IgD-negative memory B cell (primary cell): ENCODE results near the gene TMEM254. TPM values are rescaled to one million over a fixed set of nuclear protein-coding genes. Genes with fewer than 3 reads are reported as not detected.
"Not testable (repeated sequence)": the region's sequence is repeated elsewhere in the genome, so short reads cannot be mapped to it uniquely, and the experiment has no call there.

Source experiments
- H3K27ac Mint-ChIP-seq, 3 donors: one replicate each; pipeline ENCODE4 v1.8.0; 2020 to 2022; ENCODE audit warnings: mild to moderate bottlenecking in 3 of 3, mixed read lengths in 3 of 3, moderate library complexity in 1 of 3
- H3K27me3 Mint-ChIP-seq: one replicate; pipeline ENCODE4 v1.8.0; 2021; ENCODE audit warnings: mixed read lengths
- H3K36me3 Mint-ChIP-seq: one replicate; pipeline ENCODE4 v1.8.0; 2020; ENCODE audit warnings: mild to moderate bottlenecking, mixed read lengths
- H3K4me1 Mint-ChIP-seq, 3 donors: one replicate each; pipeline ENCODE4 v1.8.0; 2020 to 2022; ENCODE audit warnings: mixed read lengths in 3 of 3, mild to moderate bottlenecking in 1 of 3
- H3K4me3 Mint-ChIP-seq, 4 donors: one replicate each; pipeline ENCODE4 v1.8.0; 2020 to 2022; ENCODE audit warnings: mild to moderate bottlenecking in 4 of 4, mixed read lengths in 4 of 4, moderate library complexity in 3 of 4
- H3K9me3 Mint-ChIP-seq, 3 donors: one replicate each; pipeline ENCODE4 v1.8.0; 2020 to 2021; ENCODE audit warnings: mixed read lengths in 3 of 3, mild to moderate bottlenecking in 1 of 3
- polyA plus RNA-seq: library from polyadenylated mRNA; unstranded; fragments of 300-500 nt; fragmentation: Illumina TruSeq; gene quantifications from one replicate; pipeline ENCODE4 v1.2.3, GENCODE V29; 2021

Gene TMEM254
- polyA plus RNA-seq, result 29.4 TPM

- Mint-ChIP-seq H3K4me3 (peak within 1 kb of the TSS; percentile 86 to 98 (median 97)), H3K36me3 (peaks cover 3% of the 10 kb centered on the region), H3K4me1 (peaks cover 9 to 14% (median 14%) of the 10 kb centered on the region in 3 donors), H3K27me3 (peaks cover 2% of the 10 kb centered on the region), H3K27ac (peak within 1 kb of the TSS; percentile 33 to 97 (median 96)), H3K9me3 (no peaks in the 10 kb centered on the region)
These were observed at the start of gene TMEM254 for GRCh38 chr10:80078448-80079311. Gene TMEM254 (plus strand): TSS chr10:80078665. CDS start chr10:80078700, 35 bp downstream.

GRCh38 chr10:80029205-80029604 lies 49.3 kb upstream of the TMEM254 start:
- H3K4me1 Mint-ChIP-seq, H3K4me3 Mint-ChIP-seq: not testable (repeated sequence)

GRCh38 chr10:80029865-80030264 lies 48.6 kb upstream of the TMEM254 start:
- not testable (repeated sequence) for H3K27me3 Mint-ChIP-seq, H3K9me3 Mint-ChIP-seq, H3K4me1 Mint-ChIP-seq, H3K4me3 Mint-ChIP-seq, H3K27ac Mint-ChIP-seq, H3K36me3 Mint-ChIP-seq

More at GRCh38 chr10:80029205-80029604, 49.3 kb upstream of the TMEM254 start:
- H3K27ac Mint-ChIP-seq, H3K27me3 Mint-ChIP-seq, H3K9me3 Mint-ChIP-seq, H3K36me3 Mint-ChIP-seq: not testable (repeated sequence)

- no peaks in the 10 kb centered on the region for H3K9me3 Mint-ChIP-seq
- H3K27me3 Mint-ChIP-seq, result no peaks in the 10 kb centered on the region
- H3K4me3 Mint-ChIP-seq, result no peak overlapping the region
- H3K36me3 Mint-ChIP-seq, result peaks cover 2% of the 10 kb centered on the region
- H3K4me1 Mint-ChIP-seq, result peaks cover 0 to 4% (median 1%) of the 10 kb centered on the region in 3 donors
- no peak overlapping the region for H3K27ac Mint-ChIP-seq
These were observed 46.0 kb upstream of the TMEM254 start for GRCh38 chr10:80032503-80032902.

- H3K36me3 Mint-ChIP-seq, H3K27ac Mint-ChIP-seq: not testable (repeated sequence)
These were observed 43.7 kb upstream of the TMEM254 start for GRCh38 chr10:80034766-80035165.

GRCh38 chr10:80035430-80035829 lies 43.0 kb upstream of the TMEM254 start:
- not testable (repeated sequence) for H3K27me3 Mint-ChIP-seq, H3K36me3 Mint-ChIP-seq, H3K27ac Mint-ChIP-seq, H3K9me3 Mint-ChIP-seq, H3K4me1 Mint-ChIP-seq, H3K4me3 Mint-ChIP-seq

More at GRCh38 chr10:80034766-80035165, 43.7 kb upstream of the TMEM254 start:
- not testable (repeated sequence) for H3K9me3 Mint-ChIP-seq, H3K4me1 Mint-ChIP-seq, H3K4me3 Mint-ChIP-seq, H3K27me3 Mint-ChIP-seq

- not testable (repeated sequence) for H3K4me1 Mint-ChIP-seq, H3K36me3 Mint-ChIP-seq, H3K27ac Mint-ChIP-seq, H3K27me3 Mint-ChIP-seq, H3K4me3 Mint-ChIP-seq, H3K9me3 Mint-ChIP-seq
These were observed 41.5 kb upstream of the TMEM254 start for GRCh38 chr10:80036921-80037500.

GRCh38 chr10:80038226-80038625 lies 40.2 kb upstream of the TMEM254 start:
- not testable (repeated sequence) for H3K4me1 Mint-ChIP-seq, H3K27me3 Mint-ChIP-seq, H3K27ac Mint-ChIP-seq, H3K9me3 Mint-ChIP-seq, H3K36me3 Mint-ChIP-seq, H3K4me3 Mint-ChIP-seq

- peaks cover 0 to 5% (median 3%) of the 10 kb centered on the region in 3 donors for H3K4me1 Mint-ChIP-seq
- no peaks in the 10 kb centered on the region for H3K9me3 Mint-ChIP-seq
- no peaks in the 10 kb centered on the region for H3K27me3 Mint-ChIP-seq
- no peak overlapping the region for H3K4me3 Mint-ChIP-seq
- H3K36me3 Mint-ChIP-seq, result peaks cover 2% of the 10 kb centered on the region
- no peak overlapping the region for H3K27ac Mint-ChIP-seq
These were observed 37.3 kb upstream of the TMEM254 start for GRCh38 chr10:80041162-80041561.

GRCh38 chr10:80044935-80045334 lies 33.5 kb upstream of the TMEM254 start:
- not testable (repeated sequence) for H3K36me3 Mint-ChIP-seq, H3K4me1 Mint-ChIP-seq, H3K9me3 Mint-ChIP-seq, H3K27ac Mint-ChIP-seq, H3K4me3 Mint-ChIP-seq, H3K27me3 Mint-ChIP-seq

- H3K36me3 Mint-ChIP-seq, result peaks cover 1% of the 10 kb centered on the region
- no peak overlapping the region for H3K27ac Mint-ChIP-seq
- H3K4me3 Mint-ChIP-seq, result no peak overlapping the region
- H3K27me3 Mint-ChIP-seq, result peaks cover 4% of the 10 kb centered on the region
- no peaks in the 10 kb centered on the region for H3K9me3 Mint-ChIP-seq
- peaks cover 0 to 6% (median 4%) of the 10 kb centered on the region in 3 donors for H3K4me1 Mint-ChIP-seq
These were observed 31.6 kb upstream of the TMEM254 start for GRCh38 chr10:80046629-80047441.

- Mint-ChIP-seq H3K27ac (no peak overlapping the region), H3K27me3 (peaks cover 4% of the 10 kb centered on the region), H3K9me3 (no peaks in the 10 kb centered on the region), H3K4me3 (no peak overlapping the region), H3K36me3 (peaks cover 1% of the 10 kb centered on the region), H3K4me1 (peaks cover 0 to 1% (median 1%) of the 10 kb centered on the region in 3 donors)
These were observed 27.7 kb upstream of the TMEM254 start for GRCh38 chr10:80050752-80051151.

GRCh38 chr10:80051993-80052392 lies 26.5 kb upstream of the TMEM254 start:
- Mint-ChIP-seq H3K36me3 (peaks cover 2% of the 10 kb centered on the region), H3K4me1 (no peaks in the 10 kb centered on the region), H3K27me3 (peaks cover 3% of the 10 kb centered on the region), H3K9me3 (no peaks in the 10 kb centered on the region), H3K4me3 (no peak overlapping the region), H3K27ac (no peak overlapping the region)

GRCh38 chr10:80055760-80056159 lies 22.7 kb upstream of the TMEM254 start:
- H3K36me3 Mint-ChIP-seq, result peaks cover 2% of the 10 kb centered on the region
- no peaks in the 10 kb centered on the region for H3K27me3 Mint-ChIP-seq
- H3K4me1 Mint-ChIP-seq, result peaks cover 0 to 3% (median 2%) of the 10 kb centered on the region in 3 donors
- H3K9me3 Mint-ChIP-seq, result no peaks in the 10 kb centered on the region
- H3K4me3 Mint-ChIP-seq, result no peak overlapping the region
- no peak overlapping the region for H3K27ac Mint-ChIP-seq

- peaks cover 1% of the 10 kb centered on the region for H3K36me3 Mint-ChIP-seq
- no peaks in the 10 kb centered on the region for H3K9me3 Mint-ChIP-seq
- H3K4me1 Mint-ChIP-seq, result peaks cover 0 to 3% (median 2%) of the 10 kb centered on the region in 3 donors
- H3K4me3 Mint-ChIP-seq, result no peak overlapping the region
- no peaks in the 10 kb centered on the region for H3K27me3 Mint-ChIP-seq
- peak overlapping the region in 2 of 3 donors; percentile 30 to 63 for H3K27ac Mint-ChIP-seq
These were observed 21.3 kb upstream of the TMEM254 start for GRCh38 chr10:80057171-80057570.
